HG03565 (cell line): ENCODE measurements around the gene PTPN14.

Experiments
- ATAC-seq: cut with Tn5 transposase; IDR thresholded peaks from one replicate; pipeline ENCODE4 v1.9.1; 2021; ENCODE audit warnings: mild to moderate bottlenecking, moderate library complexity; ENCODE audit not compliant: unreplicated experiment

The PTPN14 gene

GRCh38 chr1:214321705-214322453 is 229.5 kb downstream of the PTPN14 start:
- ATAC-seq, result peak; percentile 84

GRCh38 chr1:214319938-214320337 is 231.5 kb downstream of the PTPN14 start:
- no peak for ATAC-seq

GRCh38 chr1:214318956-214319736 is 232.3 kb downstream of the PTPN14 start:
- ATAC-seq, result no peak

- ATAC-seq, result peak; percentile 29
Observed at GRCh38 chr1:214318356-214318755, 233.0 kb downstream of the PTPN14 start.

GRCh38 chr1:214317734-214318133 is 233.7 kb downstream of the PTPN14 start:
- ATAC-seq, result no peak

- no peak for ATAC-seq
Observed at GRCh38 chr1:214317300-214317699, 234.1 kb downstream of the PTPN14 start.

- ATAC-seq, result no peak
Observed at GRCh38 chr1:214316593-214316992, 234.8 kb downstream of the PTPN14 start.

- no peak for ATAC-seq
Observed at GRCh38 chr1:214314178-214314843, 237.1 kb downstream of the PTPN14 start.

- no peak for ATAC-seq
Observed at GRCh38 chr1:214312530-214313051, 238.8 kb downstream of the PTPN14 start.

- no peak for ATAC-seq
Observed at GRCh38 chr1:214310777-214311690, 240.4 kb downstream of the PTPN14 start.

- peak; percentile 76 for ATAC-seq
Observed at GRCh38 chr1:214310010-214310409, 241.4 kb downstream of the PTPN14 start.

- ATAC-seq, result no peak
Observed at GRCh38 chr1:214306269-214306668, 245.1 kb downstream of the PTPN14 start.

GRCh38 chr1:214305164-214305751 is 246.1 kb downstream of the PTPN14 start:
- no peak for ATAC-seq

GRCh38 chr1:214303141-214303930 is 248.1 kb downstream of the PTPN14 start:
- no peak for ATAC-seq

GRCh38 chr1:214301526-214301925 is 249.9 kb downstream of the PTPN14 start:
- no peak for ATAC-seq

GRCh38 chr1:214300149-214300780 is 251.1 kb downstream of the PTPN14 start:
- ATAC-seq, result no peak
